CD4-positive, alpha-beta T cell (primary cell): ENCODE measurements around the gene LYPD6. TPM values are rescaled to one million over a fixed set of nuclear protein-coding genes. Genes with fewer than 3 reads are reported as not detected.

ENCODE experiments used
- ATAC-seq: fragments of 200-7000 bp; cut with Tn5 transposase; one replicate; pipeline ENCODE4 v1.10.0; 2022; ENCODE audit warnings: mild to moderate bottlenecking; ENCODE audit not compliant: poor library complexity
- CTCF ChIA-PET: fragments of 350-600 bp; sonication (Branson Sonifier 250); formaldehyde crosslinking; loops from one replicate; lab custom pipeline; 2021; ENCODE audit warnings: antibody characterized with exemption, inconsistent platforms; lab: Charles Lee
- POLR2A ChIA-PET: fragments of 350-600 bp; sonication (Branson Sonifier 250); formaldehyde crosslinking; loops from one replicate; lab custom pipeline; 2021; ENCODE audit warnings: antibody characterized with exemption, inconsistent platforms; lab: Charles Lee
- DNase-seq, 14 experiments: peaks; one replicate each; pipeline ENCODE4 v3.0.0-alpha.2; 2013 to 2020; ENCODE audit warnings: mixed read lengths in 2 of 14
- H3K27ac ChIP-seq, 2 donors: one replicate each; pipeline versions ENCODE4 v1.5.1 to v1.7.0; 2013; ENCODE audit warnings: low read length in 2 of 2, low read depth in 1 of 2, mild to moderate bottlenecking in 1 of 2
- H3K27me3 ChIP-seq, 2 experiments: 1 replicate in 1 of 2; 2 replicates in 1 of 2; pipeline versions ENCODE4 v1.6.1 to v1.7.0; 2013; ENCODE audit warnings: low read length in 2 of 2, control low read depth in 1 of 2, mild to moderate bottlenecking in 1 of 2, moderate library complexity in 1 of 2; ENCODE audit not compliant: insufficient read depth in 2 of 2, control insufficient read depth in 1 of 2
- H3K36me3 ChIP-seq: one replicate; pipeline ENCODE4 v1.6.1; 2013; ENCODE audit warnings: low read length, control low read depth; ENCODE audit not compliant: insufficient read depth
- H3K4me1 ChIP-seq: one replicate; pipeline ENCODE4 v1.6.1; 2013; ENCODE audit warnings: low read length, control low read depth; ENCODE audit not compliant: insufficient read depth
- H3K4me3 ChIP-seq: one replicate; pipeline ENCODE4 v1.5.1; 2013; ENCODE audit warnings: mild to moderate bottlenecking, low read length, moderate library complexity
- H3K9me3 ChIP-seq, 2 experiments: 1 replicate in 1 of 2; 2 replicates in 1 of 2; pipeline versions ENCODE4 v1.6.1 to v1.7.0; 2013; ENCODE audit warnings: low read length in 2 of 2, mild to moderate bottlenecking in 2 of 2, control low read depth in 1 of 2, moderate library complexity in 1 of 2; ENCODE audit not compliant: control insufficient read depth in 1 of 2, insufficient read depth in 1 of 2
- H3K27ac Mint-ChIP-seq: one replicate; pipeline ENCODE4 v1.8.0; 2020; ENCODE audit warnings: mixed read lengths
- H3K27me3 Mint-ChIP-seq: one replicate; pipeline ENCODE4 v1.8.0; 2021; ENCODE audit warnings: mixed read lengths
- H3K36me3 Mint-ChIP-seq: one replicate; pipeline ENCODE4 v1.8.0; 2021; ENCODE audit warnings: low read depth, mixed read lengths
- H3K4me1 Mint-ChIP-seq: one replicate; pipeline ENCODE4 v1.8.0; 2021; ENCODE audit warnings: low read depth, mixed read lengths
- H3K4me3 Mint-ChIP-seq: one replicate; pipeline ENCODE4 v1.8.0; 2020; ENCODE audit warnings: mild to moderate bottlenecking, mixed read lengths
- H3K9me3 Mint-ChIP-seq: one replicate; pipeline ENCODE4 v1.8.0; 2020; ENCODE audit warnings: mixed read lengths
- CTCF ChIP-seq: fragments of 200-600 bp; IDR thresholded peaks from one replicate; pipeline ENCODE4 v1.8.0; 2022; ENCODE audit warnings: antibody characterized with exemption, mild to moderate bottlenecking
- intact Hi-C, 2 experiments: fragments of 100-400 bp; cut with DNase I in 1 of 2; cut with micrococcal nuclease in 1 of 2; formaldehyde crosslinking; loops; one replicate each; pipeline versions ENCODE4 v1.15.1 to v1.9.0; 2023 to 2025; cut with DNase I, micrococcal nuclease
- total RNA-seq, 174 experiments: library from RNA in 2 of 174; stranded (reverse) in 2 of 174; gene quantifications; one replicate each; pipeline ENCODE4 v1.2.3 and lab custom pipeline; 2021 to 2026

The LYPD6 gene
- total RNA-seq, 2 experiments from 2014 or later = not detected

- Histone ChIP-seq H3K27me3 (no peaks in the 10 kb centered on the region), H3K9me3 (peaks cover 0 to 13% of the 10 kb centered on the region in 2 experiments), H3K4me1 (no peaks in the 10 kb centered on the region), H3K4me3 (no peak overlapping the region), H3K27ac (no peak overlapping the region), H3K36me3 (no peaks in the 10 kb centered on the region)
- DNase-seq (no peak), ATAC-seq (no peak)
- no peaks in the 10 kb centered on the region for H3K4me1 Mint-ChIP-seq
- peaks cover 17% of the 10 kb centered on the region for H3K9me3 Mint-ChIP-seq
- ChIA-PET CTCF (no interaction called here), POLR2A (no interaction called here)
- no peak overlapping the region for H3K27ac Mint-ChIP-seq
- H3K27me3 Mint-ChIP-seq = peaks cover 7% of the 10 kb centered on the region
- H3K36me3 Mint-ChIP-seq = no peaks in the 10 kb centered on the region
- TF ChIP-seq CTCF = no peak
- no peak overlapping the region for H3K4me3 Mint-ChIP-seq
- intact Hi-C loops = no loop called here
Measured at GRCh38 chr2:149463328-149464002, 133.1 kb downstream of the LYPD6 start.

- H3K27ac ChIP-seq = no peak overlapping the region
- H3K27me3 ChIP-seq = no peaks in the 10 kb centered on the region
- H3K4me1 Mint-ChIP-seq = no peaks in the 10 kb centered on the region
- H3K9me3 Mint-ChIP-seq = peaks cover 11% of the 10 kb centered on the region
- no peak overlapping the region for H3K4me3 ChIP-seq
- peaks cover 0 to 4% of the 10 kb centered on the region in 2 experiments for H3K9me3 ChIP-seq
- ChIA-PET CTCF (no interaction called here), POLR2A (no interaction called here)
- H3K27me3 Mint-ChIP-seq = no peaks in the 10 kb centered on the region
- no peak for ATAC-seq
- no peak for DNase-seq
- H3K36me3 Mint-ChIP-seq = no peaks in the 10 kb centered on the region
- no peak overlapping the region for H3K4me3 Mint-ChIP-seq
- no peak for TF ChIP-seq CTCF
- no peaks in the 10 kb centered on the region for H3K36me3 ChIP-seq
- H3K4me1 ChIP-seq = no peaks in the 10 kb centered on the region
- H3K27ac Mint-ChIP-seq = no peak overlapping the region
- intact Hi-C loops = no loop called here
Measured at GRCh38 chr2:149464396-149464795, 134.0 kb downstream of the LYPD6 start.

- no peak for TF ChIP-seq CTCF
- ATAC-seq (no peak), DNase-seq (no peak)
- ChIA-PET CTCF (no interaction called here), POLR2A (no interaction called here)
- Mint-ChIP-seq H3K36me3 (no peaks in the 10 kb centered on the region), H3K9me3 (peaks cover 6% of the 10 kb centered on the region), H3K27ac (no peak overlapping the region), H3K4me1 (no peaks in the 10 kb centered on the region), H3K4me3 (no peak overlapping the region), H3K27me3 (no peaks in the 10 kb centered on the region)
- intact Hi-C loops = no loop called here
- Histone ChIP-seq H3K27ac (no peak overlapping the region), H3K4me3 (no peak overlapping the region), H3K4me1 (no peaks in the 10 kb centered on the region), H3K9me3 (peaks cover 0 to 2% of the 10 kb centered on the region in 2 experiments), H3K27me3 (no peaks in the 10 kb centered on the region), H3K36me3 (no peaks in the 10 kb centered on the region)
Measured at GRCh38 chr2:149465873-149466272, 135.5 kb downstream of the LYPD6 start.
